ENCODE measurements around the gene HLF.

HLF gene

DNA sequence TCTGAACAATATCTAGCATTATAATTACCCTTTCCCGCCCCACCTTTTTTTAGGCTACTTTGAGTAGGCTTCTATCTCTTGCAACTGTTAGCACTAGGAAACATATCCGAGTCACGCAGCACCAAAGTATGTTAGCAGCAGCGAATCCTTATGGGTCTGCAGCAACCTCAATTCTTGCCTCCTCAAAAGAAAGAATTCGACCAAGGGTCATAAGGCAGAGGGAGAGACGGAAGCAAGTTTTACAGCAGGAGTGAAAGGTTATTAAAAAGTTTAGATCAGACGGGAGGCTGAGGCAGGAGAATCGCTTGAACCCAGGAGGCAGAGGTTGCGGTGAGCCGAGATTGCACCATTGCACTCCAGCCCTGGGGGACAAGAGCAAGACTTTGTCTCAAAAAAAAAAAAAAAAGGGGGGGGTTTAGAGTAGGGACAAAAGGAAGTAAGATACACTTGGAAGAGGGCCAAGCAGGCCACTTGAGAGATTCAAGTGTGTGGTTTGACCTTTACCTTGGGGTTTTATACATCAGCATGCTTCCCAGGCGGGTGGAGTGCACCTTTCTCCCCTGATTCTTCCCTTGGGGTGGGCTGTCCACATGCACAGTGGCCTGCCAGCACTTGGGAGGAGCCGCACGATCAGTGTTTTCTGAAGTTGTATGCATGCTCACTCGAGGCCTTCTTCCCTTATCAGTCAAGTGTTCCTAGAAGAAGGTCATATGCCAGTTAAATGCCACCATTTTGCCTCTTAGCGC is 67.7 kb downstream of the HLF start:
- DNase-seq (ENCODE audit: low spot score), result no peak

DNA sequence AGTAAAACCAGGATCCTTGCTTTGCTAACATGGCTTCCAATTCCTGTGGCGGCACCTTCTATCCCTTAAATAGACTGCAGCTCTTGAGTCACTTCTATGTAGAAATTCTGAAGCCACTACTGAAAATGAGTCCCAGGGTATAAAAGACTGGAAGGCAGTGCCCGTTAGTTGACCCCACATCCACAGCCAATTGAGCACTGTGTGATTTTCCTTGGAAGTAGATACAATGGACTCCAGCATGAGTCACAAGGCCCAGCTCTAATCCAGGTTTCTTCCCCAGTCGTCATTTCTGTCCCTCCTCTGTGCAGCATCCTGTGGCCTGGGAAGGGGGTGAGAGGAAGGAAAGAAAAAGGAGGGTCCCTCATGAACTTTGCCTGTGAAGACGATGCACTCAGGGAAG is 69.5 kb downstream of the HLF start:
- no peak for DNase-seq (ENCODE audit: low spot score)

DNA sequence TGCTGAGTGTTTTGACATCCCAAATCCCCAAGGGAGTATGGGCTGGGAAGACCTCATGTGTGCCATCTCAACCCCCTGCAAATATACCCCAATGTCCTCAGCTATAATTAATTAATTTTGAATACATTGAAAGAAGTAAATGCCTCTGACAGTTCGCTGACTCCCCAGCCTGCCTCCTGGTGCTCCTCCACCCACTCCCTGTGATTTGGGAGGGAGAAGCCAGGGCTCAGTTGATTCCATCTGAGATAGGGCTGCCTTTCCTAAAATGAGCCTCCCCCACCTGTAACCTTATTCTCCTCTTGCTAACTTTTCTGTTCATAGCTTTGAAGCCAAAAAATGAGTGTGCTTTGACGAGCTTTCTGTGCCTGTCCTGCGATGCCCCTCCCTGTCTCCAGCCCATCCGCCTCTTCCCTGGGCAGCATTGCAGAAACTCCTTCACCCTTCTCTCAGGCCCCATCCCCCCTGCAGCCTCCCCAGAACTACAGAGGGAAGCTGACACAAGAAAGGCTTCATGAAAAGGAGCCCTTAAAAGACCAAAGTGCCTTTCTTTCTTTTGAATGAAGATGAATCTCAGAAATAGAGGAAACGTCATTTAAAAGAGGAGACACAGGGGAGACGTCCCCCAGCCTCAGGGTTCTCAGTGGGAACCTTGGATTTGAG is 70.3 kb downstream of the HLF start:
- peak; percentile 33 for DNase-seq (ENCODE audit: low spot score)

DNA sequence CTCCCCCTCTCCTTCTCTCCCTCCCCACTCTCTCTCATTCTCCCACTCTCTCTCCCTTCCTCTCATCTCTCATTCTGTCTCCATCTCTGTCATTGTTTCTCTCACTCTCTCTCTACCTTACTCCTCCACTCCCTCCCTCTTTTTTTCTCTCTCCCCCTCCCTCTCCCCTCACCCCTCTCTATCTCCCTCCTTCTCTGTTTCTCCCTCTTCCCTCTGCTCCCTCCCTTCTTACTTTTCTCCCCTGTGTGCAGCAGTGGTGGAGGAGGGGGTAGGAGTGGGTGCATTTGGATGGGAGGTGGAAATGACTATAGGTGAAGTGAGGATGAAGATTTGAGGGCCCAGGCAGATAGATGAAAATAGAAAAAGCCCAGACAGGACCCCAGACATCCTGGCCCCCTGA is 70.9 kb downstream of the HLF start:
- DNase-seq (ENCODE audit: low spot score), result no peak

DNA sequence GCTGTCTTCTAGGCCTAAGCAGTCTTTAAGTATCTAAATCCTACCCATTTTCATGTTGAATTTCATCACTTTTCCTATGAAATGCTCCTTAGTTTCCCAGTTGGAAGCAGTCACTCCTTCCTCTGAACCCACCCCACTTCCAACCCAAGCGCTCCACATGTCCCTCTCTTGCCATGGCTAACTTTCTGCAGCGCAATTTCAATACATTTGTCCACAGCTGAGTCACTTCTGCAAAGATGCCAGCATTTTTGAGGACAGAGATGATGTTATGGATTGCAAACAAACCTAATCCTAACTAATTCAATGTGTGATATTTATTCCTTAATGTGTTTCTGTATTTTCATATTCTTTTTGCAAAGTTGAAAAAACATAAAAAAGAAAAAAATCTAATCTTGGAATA is 71.7 kb downstream of the HLF start:
- DNase-seq (ENCODE audit: low spot score), result no peak

DNA sequence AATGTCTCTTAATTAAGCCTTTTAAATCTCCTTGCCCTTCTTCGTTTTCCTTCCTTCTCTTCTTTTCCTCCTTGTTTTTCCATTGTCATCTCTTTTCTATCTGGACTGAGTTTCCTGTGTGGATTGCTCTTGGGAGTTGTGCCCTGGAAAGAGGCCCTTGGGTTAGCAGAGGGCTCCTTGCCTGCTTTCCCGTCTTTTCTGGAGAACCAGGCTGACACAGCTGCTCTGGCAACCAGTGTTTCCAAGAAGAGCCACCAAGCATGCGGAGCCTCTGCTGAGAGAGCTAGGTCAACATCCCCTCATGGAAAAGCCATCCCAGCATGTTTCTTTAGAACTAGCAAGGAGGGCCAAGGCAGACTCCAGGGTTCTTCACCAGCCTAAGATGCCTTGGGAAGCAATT is 75.4 kb downstream of the HLF start:
- DNase-seq (ENCODE audit: low spot score), result no peak

DNA sequence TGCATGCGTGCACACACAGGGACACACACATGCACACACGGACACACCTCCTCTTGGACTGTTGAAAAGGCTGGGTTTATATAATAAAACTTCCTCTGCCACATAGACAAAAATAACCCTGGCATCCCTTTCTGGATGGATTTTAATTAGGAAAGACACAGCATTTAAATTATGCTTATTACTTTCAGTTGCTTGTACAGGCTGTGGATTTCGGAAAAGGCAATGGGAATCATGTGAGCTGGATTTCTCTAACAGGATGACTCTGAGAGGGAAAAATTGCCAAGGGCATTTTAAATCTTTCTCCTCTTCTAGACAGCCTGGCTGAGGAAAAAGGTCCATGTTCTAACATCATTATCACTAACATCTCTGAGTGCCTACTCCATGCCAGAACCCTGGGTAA is 75.9 kb downstream of the HLF start:
- no peak for DNase-seq (ENCODE audit: low spot score)

DNA sequence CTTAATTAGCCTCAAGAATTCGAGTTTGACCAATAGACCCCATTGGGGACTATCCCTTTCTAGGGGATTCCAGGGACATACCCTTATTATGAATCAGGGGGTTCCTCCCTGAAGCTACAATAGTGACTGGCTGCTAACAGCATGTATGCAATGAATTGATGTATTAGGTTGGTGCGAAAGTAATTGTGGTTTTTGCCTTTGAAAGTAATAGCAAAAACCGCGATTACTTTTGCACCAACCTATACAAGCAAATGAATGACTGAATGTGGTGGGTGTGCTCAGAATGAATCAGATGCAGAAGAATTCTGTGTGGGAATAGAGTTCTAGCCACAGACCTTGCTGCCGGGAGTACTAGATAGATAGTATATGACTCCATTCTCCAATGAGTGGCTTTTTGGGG is 76.7 kb downstream of the HLF start:
- DNase-seq (ENCODE audit: low spot score), result no peak

DNA sequence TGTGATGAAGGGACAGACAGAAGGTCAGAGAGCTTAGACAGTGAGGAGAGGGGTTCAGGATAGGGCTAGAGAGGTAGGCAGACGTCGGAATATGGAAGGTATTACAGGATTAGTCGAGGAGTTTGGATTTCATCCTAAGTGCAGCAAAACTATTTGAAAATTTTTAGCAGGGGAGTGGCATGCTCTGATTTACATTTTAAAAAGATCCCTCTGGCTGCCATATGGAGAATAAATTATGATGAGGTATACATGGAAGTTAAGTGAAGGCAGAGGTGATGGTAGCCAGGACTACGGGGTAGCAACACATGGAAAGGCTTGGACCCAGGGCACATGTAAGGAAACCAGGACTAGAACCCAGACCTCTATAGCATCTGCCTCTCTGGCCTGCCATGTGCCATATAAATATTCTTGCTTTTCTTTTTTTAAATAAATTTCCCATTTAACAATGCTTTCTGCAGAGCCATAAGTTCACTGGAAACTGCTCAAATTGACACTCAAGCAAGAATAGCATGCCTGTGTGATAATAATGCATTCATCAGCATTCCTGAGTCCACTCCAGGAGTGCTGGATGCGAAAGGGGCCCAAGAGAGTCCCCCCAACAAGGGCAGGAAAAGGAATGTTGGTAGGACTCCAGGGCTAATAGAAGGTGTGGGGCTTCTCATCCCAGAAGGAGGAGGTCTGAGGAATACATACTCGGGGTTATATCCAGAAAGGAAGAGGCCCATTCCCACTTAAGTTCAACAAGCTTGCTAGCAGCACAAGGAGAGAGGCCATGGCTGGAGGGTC is 78.2 kb downstream of the HLF start:
- DNase-seq (ENCODE audit: low spot score), result no peak

DNA sequence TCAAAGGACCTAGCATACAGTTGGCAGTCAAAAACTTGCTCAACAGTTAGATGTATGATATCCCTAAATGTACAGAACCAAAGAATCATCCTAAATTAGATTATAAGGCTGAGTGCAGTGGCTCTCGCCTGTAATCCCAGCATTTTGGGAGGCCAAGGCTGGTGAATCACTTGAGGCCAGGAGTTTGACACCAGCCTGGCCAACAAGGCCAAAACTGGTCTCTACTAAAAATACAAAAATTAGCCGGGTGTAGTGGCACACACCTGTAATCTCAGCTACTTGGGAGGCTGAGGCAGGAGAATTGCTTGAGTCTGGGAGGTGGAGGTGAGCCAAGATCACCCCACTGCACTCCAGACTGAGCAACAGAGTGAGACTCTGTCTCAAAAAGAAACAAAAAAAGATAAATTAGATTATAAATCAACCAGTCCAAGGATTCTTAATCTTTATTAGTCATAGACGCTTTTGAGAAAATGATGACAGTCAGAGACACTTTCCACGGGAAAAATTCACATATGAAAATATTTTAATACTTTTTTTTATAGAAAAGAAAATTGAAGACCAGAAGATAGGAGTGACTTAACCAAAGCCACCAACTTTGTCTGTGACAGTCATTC is 79.2 kb downstream of the HLF start:
- DNase-seq (ENCODE audit: low spot score), result no peak

DNA sequence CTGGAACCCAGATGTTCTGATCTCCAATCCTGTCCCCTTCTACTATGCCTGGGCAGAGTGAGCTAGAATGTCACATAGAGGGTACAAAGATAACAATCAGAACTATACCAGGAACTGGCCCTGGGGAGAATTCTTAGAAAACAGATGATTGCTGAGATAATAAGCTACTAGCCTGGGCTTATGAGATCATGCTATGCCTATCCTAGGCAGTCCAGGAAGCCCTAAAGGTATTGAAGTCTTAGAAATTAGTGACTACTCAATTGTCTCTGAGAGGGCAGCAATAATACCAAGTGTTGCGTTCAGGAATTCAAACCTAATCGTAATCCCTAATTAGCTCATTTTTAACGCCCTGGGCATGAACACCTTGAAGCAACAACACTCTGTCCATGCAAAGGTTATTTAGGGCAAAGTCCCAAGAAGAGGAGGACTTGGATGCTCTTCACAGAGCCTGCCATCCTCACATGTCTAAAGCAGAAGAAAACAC is 79.8 kb downstream of the HLF start:
- no peak for DNase-seq (ENCODE audit: low spot score)

DNA sequence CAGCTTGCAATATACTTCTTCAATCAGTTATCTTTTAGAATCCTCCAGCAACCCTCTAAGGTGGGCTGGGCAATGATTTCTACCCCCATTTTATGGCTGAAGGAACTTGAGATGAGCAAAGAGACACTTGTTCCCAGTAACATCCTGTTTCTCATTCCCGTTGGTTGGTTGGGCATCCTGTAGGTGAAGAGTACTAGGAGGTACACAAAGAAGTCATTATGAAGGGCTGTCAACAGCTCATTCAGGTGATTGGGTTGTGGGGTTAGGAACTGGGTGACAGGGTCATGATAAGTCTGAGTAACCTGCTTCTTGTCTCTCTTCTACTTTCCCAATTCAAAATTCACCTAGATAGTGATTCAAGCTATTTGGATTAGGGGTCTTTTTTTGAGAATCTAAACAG is 80.4 kb downstream of the HLF start:
- no peak for DNase-seq (ENCODE audit: low spot score)

DNA sequence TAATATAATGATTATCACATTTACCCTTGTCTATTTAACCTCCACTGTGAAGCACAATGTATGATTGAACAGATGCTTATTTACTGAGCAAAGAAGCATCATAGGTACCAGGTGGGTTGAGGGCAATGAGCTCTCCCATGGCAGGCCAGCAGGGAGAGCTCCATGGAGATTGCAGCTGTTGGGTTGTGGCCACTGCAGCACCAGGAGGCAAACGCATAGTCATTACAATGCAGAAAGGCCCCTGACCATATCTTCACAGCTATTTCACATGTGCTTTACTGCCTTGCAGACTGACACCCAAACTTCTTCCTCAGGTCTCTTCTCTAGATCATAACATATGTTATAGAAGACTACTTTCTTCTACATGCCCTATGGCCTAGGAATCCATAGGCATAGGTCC is 81.9 kb downstream of the HLF start:
- DNase-seq (ENCODE audit: low spot score), result no peak

DNA sequence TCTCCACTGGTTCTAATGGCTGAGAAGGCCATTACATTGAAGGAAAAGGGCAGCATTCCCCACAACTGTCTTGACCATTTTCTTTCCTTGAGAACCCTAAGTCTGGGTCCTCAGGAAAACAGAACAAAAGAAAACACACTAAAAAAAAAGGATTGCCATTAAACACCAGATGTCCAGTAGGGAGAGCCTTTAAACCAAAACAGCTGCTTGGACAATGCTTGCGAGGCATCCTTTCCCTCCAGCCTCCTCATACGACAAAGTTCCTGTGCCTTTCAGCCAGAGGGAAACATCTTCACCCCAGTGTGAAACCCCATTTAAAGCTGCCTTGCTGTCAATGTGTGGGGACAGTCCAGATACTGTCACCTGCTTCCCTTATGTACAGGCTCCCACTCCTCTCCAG is 82.6 kb downstream of the HLF start:
- DNase-seq (ENCODE audit: low spot score), result no peak

DNA sequence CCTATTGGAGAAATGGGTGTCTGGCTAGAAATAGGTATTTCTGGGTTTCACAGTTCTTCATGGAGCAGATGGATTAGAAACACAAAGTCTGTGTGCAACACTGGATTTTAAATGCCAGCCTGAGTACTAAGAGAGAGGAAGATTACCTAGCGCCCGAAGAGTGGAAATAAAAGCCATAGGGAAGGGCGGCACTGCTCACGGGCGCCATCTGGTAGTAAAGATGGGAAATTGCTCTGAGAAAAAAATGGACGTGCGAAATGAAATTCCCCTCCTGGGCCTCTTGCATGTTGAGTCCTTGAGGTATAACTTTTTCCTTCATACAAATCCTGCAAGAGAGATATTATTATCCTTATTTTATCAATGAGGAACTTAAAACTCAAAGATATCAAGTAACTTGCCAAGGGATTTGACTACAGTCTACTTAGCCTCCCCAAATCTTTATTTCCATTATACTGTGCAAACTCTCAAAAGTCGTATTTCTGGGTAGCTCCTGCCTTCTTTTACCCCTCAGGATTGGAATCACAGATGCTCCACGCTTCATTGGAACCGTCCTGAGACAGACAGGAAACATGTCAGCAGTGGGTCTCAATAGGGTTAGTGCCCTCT is 84.1 kb downstream of the HLF start:
- peak; percentile 59 for DNase-seq (ENCODE audit: low spot score)

DNA sequence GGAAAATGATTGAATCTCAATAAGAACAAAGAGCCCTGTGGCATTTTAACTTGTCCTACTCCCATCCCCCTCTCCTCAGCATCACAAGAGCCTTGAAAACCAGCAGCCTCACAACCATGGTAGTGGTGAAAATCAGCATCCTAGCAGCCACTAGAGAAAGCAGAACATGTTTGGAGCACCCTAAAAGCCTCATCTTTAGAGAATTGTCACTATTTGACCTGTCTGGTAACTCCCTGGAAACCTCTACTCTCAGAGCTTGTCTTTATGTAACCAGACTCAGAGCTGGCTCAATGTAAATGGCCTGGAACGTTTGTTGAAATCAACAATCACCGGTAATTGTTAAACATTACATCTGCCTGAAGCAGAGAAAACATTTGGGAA is 86.1 kb downstream of the HLF start:
- no peak for DNase-seq (ENCODE audit: low spot score)

DNA sequence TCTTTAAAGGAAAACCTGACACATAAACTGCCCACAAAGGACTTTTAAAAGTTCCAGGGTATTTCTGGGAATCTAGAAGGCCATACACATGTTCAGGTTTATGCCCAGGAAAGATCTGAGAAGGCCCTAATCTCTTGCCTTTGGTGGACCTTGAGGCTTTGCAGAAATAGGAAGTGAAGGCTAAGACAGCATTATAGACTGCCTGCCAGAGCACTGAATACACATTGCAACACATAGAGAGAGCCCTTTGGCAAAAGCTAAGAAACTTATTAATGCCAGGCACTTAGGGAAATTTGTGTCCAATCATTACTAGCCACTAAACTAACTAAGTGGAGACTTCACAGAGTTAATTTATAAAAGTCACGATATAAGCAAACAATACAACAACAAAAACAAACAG is 86.5 kb downstream of the HLF start:
- no peak for DNase-seq (ENCODE audit: low spot score)

DNA sequence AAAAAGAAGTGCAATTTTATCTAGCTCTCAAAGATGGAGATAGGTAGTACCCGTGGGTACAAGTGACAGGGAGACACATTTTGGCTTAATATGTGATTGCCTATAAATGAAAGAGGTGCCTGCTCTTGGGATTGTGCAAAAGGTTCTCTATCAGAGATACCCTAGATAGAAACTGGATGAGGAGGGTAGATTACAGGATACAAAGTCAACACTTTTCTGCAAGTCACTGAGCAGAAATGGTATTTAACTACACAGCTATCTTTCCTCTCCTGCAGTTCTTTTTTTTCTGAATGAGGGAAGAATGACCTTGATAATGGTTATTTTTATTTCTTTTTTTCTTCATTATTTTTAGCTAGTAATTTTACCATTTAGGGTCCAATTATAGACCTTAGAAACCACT is 89.2 kb downstream of the HLF start:
- no peak for DNase-seq (ENCODE audit: low spot score)

DNA sequence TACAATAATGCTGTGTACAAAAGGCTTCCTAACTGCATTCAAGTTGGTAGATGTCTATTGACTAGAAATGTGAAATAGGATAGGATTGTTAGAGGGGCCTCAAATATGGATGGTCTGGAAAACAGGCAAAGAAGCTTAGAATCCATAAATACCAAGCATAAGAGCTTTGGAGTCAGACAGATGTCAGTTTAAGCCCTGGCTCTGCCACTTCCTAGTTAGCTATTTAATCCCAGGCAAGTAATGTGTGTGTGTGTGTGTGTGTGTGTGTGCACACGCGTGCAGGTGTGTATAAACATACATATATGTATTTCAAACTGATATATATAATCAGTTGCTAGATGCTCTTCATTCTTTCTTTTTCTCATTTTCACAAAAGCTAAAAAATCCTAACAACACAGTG is 90.2 kb downstream of the HLF start:
- DNase-seq (ENCODE audit: low spot score), result no peak

DNA sequence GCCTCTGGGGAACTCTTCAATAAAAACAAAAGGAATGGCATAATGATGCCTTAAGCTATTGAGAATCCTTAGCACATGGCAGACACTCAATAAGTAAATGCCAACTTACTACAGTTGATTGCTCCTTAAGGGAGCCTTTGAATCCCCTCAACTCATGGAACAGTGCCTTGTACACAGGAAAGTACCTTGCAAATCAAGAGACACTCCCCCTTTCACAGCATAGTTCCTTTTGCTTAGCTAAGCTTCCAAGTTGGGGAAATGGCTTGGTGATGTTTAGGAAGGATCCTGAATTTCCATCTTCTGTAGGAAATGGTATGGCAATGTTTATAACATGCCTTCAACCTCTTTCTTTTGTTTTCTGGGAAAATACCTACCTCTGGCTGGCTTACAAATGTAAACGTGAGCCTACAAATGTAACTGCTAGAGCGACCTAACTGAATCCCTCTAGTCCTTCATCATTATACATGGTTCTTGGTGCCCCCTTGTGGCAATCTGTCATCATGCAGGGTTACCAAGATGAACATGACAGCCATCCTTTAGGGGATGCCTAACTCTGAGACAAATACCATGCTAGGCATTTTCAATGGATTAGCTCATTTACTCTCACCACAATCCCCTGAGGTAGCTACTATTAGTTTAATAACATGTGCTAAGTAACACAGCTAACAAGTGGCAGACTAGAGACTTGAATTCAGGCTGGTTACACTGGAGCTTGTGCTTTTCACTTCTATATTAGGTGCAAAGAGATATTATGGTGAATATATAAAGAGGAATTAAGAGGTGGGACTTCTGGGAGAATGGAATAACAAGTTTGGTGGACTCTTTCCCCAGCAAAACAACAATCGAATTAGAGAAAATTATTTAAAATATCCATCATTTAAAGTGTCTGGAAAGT is 91.9 kb downstream of the HLF start:
- peak; percentile 88 for DNase-seq (ENCODE audit: low spot score)

DNA sequence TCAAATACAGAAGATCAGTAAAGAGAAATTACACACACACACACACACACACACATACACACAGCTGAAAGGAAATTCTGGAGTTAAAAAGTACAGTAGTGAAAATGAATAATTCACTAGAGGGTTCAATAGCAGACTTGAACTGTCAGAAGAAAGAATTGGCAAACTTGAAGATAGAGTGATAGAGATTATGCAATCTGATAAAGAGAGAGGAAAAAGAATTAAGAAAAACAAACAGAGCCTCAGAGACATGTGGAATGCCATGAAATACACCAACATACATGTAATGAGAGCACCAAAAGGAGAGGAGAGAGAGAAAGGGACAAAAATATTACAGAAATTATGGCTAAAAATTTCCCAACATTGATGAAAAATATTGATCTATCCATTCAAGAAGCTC is 96.2 kb downstream of the HLF start:
- no peak for DNase-seq (ENCODE audit: low spot score)

All from iPS-NIHi11 (cell line).